ENCODE data around the gene LRRC7. TPM values are rescaled to one million over a fixed set of nuclear protein-coding genes. Genes with fewer than 3 reads are reported as not detected.

The LRRC7 gene
- under 0.01 and 0.25 TPM in 2 replicates for total RNA-seq (2012; rRNA removed)

- peak within 1 kb of the TSS; percentile 86 for H3K4me2 ChIP-seq (ENCODE audit: low read length)
- no peak within 1 kb of the TSS for H3K9ac ChIP-seq (ENCODE audit: low read depth, low read length)
- peaks cover 27% of the 10 kb centered on the region for H3K4me1 ChIP-seq (ENCODE audit: control insufficient read depth, insufficient read depth, low read length)
- H3K4me3 ChIP-seq (ENCODE audit: low read length) = peak within 1 kb of the TSS; percentile 67
- H3K9me3 ChIP-seq (replicated peaks; ENCODE audit: low read length) = no peaks in the 10 kb centered on the region
- no peaks in the 10 kb centered on the region for H3K36me3 ChIP-seq (ENCODE audit: insufficient read depth, low read length)
- peaks cover 59% of the 10 kb centered on the region for H3K27me3 ChIP-seq (ENCODE audit: control insufficient read depth, insufficient read depth, low read length)
These were observed at the start of gene LRRC7 for GRCh38 chr1:69567652-69568420. LRRC7 (plus strand) TSS chr1:69567922; CDS start chr1:69568640, 718 bp downstream.

- Histone ChIP-seq H3K4me2 (ENCODE audit: low read length) (no peak overlapping the region), H3K4me3 (ENCODE audit: low read length) (no peak overlapping the region), H3K9me3 (replicated peaks; ENCODE audit: low read length) (no peaks in the 10 kb centered on the region), H3K9ac (ENCODE audit: low read depth, low read length) (no peak overlapping the region), H3K4me1 (ENCODE audit: control insufficient read depth, insufficient read depth, low read length) (peaks cover 16% of the 10 kb centered on the region), H3K27me3 (ENCODE audit: control insufficient read depth, insufficient read depth, low read length) (no peaks in the 10 kb centered on the region), H3K36me3 (ENCODE audit: insufficient read depth, low read length) (no peaks in the 10 kb centered on the region)
These were observed 48.7 kb upstream of the LRRC7 start for GRCh38 chr1:69519006-69519405.

DNA sequence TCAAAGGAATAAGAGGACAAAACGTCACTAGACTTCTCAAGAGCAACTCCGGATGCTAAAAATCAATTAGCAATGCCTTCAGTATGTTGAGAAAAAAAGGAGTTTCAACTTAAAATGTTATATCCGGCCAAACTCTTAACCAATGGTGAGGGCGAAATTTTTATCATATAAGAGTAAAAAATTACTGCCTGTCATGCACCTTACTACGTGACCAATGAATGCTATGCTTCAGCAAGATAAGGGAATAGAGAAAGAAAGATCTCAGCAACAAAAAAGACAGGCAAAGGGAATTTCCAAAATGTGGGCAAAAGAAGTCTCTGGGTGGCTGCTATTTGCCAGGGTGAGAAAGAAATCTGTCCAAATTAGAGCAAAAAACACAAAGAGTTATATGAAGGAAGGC is 47.4 kb upstream of the LRRC7 start:
- Histone ChIP-seq H3K27me3 (ENCODE audit: control insufficient read depth, insufficient read depth, low read length) (no peaks in the 10 kb centered on the region), H3K4me3 (ENCODE audit: low read length) (no peak overlapping the region), H3K9ac (ENCODE audit: low read depth, low read length) (no peak overlapping the region), H3K9me3 (replicated peaks; ENCODE audit: low read length) (no peaks in the 10 kb centered on the region), H3K36me3 (ENCODE audit: insufficient read depth, low read length) (no peaks in the 10 kb centered on the region), H3K4me2 (ENCODE audit: low read length) (no peak overlapping the region), H3K4me1 (ENCODE audit: control insufficient read depth, insufficient read depth, low read length) (peaks cover 14% of the 10 kb centered on the region)

DNA sequence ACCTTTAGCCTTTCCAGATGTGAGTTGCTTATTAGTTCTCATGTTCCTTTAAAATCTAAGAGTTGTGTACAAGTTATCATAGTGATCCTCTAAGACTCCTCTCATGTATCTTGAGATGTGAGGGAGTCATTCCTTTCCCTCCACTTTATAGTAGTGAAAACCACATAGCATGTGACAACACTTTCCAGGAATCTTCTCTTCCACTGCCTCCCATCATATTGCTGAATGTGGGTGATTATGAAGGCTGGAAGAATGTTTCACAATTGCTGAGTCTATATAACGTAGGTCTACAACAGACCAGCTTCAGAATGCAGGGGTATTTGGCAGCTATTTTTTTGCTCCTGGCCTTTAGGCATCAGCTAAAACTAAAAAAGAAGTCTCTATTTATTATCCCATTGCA is 44.7 kb upstream of the LRRC7 start:
- peaks cover 14% of the 10 kb centered on the region for H3K4me1 ChIP-seq (ENCODE audit: control insufficient read depth, insufficient read depth, low read length)
- H3K9me3 ChIP-seq (replicated peaks; ENCODE audit: low read length) = no peaks in the 10 kb centered on the region
- H3K27me3 ChIP-seq (ENCODE audit: control insufficient read depth, insufficient read depth, low read length) = no peaks in the 10 kb centered on the region
- H3K36me3 ChIP-seq (ENCODE audit: insufficient read depth, low read length) = no peaks in the 10 kb centered on the region
- no peak overlapping the region for H3K4me3 ChIP-seq (ENCODE audit: low read length)
- H3K4me2 ChIP-seq (ENCODE audit: low read length) = no peak overlapping the region
- H3K9ac ChIP-seq (ENCODE audit: low read depth, low read length) = no peak overlapping the region

DNA sequence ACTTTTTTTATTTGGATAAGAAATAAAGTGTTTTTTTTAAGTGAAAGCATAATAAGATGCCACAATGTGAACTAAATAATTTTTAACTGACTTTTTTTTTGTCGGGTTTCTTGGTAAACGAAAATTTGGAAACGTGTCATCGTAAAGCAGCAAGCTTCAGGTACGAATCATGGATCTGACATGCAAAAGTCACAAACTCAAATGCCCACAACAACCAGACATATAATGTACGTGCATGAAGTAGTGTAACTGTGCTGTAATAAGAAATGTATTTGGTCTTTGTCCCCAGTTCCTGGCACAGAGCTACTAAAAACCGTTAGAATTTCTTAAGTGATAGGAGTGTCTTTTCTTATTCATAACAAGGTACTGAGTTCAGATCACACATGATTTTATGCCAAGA is 44.3 kb upstream of the LRRC7 start:
- Histone ChIP-seq H3K9ac (ENCODE audit: low read depth, low read length) (no peak overlapping the region), H3K4me2 (ENCODE audit: low read length) (no peak overlapping the region), H3K36me3 (ENCODE audit: insufficient read depth, low read length) (no peaks in the 10 kb centered on the region), H3K4me3 (ENCODE audit: low read length) (no peak overlapping the region), H3K9me3 (replicated peaks; ENCODE audit: low read length) (no peaks in the 10 kb centered on the region), H3K4me1 (ENCODE audit: control insufficient read depth, insufficient read depth, low read length) (peaks cover 14% of the 10 kb centered on the region), H3K27me3 (ENCODE audit: control insufficient read depth, insufficient read depth, low read length) (no peaks in the 10 kb centered on the region)

- no peaks in the 10 kb centered on the region for H3K36me3 ChIP-seq (ENCODE audit: insufficient read depth, low read length)
- H3K9me3 ChIP-seq (replicated peaks; ENCODE audit: low read length) = no peaks in the 10 kb centered on the region
- no peaks in the 10 kb centered on the region for H3K27me3 ChIP-seq (ENCODE audit: control insufficient read depth, insufficient read depth, low read length)
- peaks cover 14% of the 10 kb centered on the region for H3K4me1 ChIP-seq (ENCODE audit: control insufficient read depth, insufficient read depth, low read length)
- no peak overlapping the region for H3K4me2 ChIP-seq (ENCODE audit: low read length)
- H3K9ac ChIP-seq (ENCODE audit: low read depth, low read length) = no peak overlapping the region
- no peak overlapping the region for H3K4me3 ChIP-seq (ENCODE audit: low read length)
These were observed 43.7 kb upstream of the LRRC7 start for GRCh38 chr1:69524015-69524414.

DNA sequence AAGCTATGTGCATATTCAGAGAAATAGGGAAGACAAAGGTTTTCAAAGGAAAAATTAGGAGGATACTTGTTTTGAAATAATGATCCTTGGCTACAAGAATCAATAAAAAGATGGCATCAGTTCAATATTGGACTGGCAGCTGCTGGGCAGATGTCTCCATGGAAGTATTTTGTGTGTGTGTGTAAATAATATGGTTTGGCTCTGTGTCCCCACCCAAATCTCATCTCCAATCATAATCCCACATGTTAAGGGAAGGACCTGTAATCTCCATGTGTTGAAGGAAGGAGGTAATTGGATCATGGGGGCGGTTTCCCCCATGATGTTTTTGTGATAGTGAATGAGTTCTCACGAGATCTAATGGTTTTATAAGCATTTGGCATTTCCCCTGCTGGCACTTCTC is 40.4 kb upstream of the LRRC7 start:
- Histone ChIP-seq H3K4me3 (ENCODE audit: low read length) (no peak overlapping the region), H3K27me3 (ENCODE audit: control insufficient read depth, insufficient read depth, low read length) (no peaks in the 10 kb centered on the region), H3K9ac (ENCODE audit: low read depth, low read length) (no peak overlapping the region), H3K4me1 (ENCODE audit: control insufficient read depth, insufficient read depth, low read length) (peaks cover 14% of the 10 kb centered on the region), H3K9me3 (replicated peaks; ENCODE audit: low read length) (no peaks in the 10 kb centered on the region), H3K4me2 (ENCODE audit: low read length) (no peak overlapping the region), H3K36me3 (ENCODE audit: insufficient read depth, low read length) (no peaks in the 10 kb centered on the region)

GRCh38 chr1:69528376-69528775 is 39.3 kb upstream of the LRRC7 start:
- no peaks in the 10 kb centered on the region for H3K36me3 ChIP-seq (ENCODE audit: insufficient read depth, low read length)
- H3K9ac ChIP-seq (ENCODE audit: low read depth, low read length) = no peak overlapping the region
- H3K4me3 ChIP-seq (ENCODE audit: low read length) = no peak overlapping the region
- no peaks in the 10 kb centered on the region for H3K9me3 ChIP-seq (replicated peaks; ENCODE audit: low read length)
- H3K4me1 ChIP-seq (ENCODE audit: control insufficient read depth, insufficient read depth, low read length) = peaks cover 6% of the 10 kb centered on the region
- no peaks in the 10 kb centered on the region for H3K27me3 ChIP-seq (ENCODE audit: control insufficient read depth, insufficient read depth, low read length)
- no peak overlapping the region for H3K4me2 ChIP-seq (ENCODE audit: low read length)

DNA sequence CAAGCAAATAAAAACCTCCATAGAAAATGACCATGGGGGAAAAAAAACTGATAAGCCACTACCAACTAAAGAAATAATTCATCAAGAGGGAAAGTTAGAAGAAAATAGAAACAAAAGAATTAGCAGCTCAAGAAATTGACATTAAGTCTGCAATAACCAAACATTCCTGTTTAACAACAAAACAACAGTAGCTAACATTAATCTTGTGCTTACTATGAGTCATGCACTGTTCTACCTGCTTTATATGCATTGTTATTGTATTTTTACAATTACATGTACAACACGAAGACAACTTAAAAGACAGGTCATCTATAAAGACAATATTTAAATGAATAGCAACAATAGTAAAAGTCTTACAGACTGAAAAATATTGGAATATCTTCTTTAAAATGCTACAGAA is 34.4 kb upstream of the LRRC7 start:
- Histone ChIP-seq H3K4me2 (ENCODE audit: low read length) (no peak overlapping the region), H3K9ac (ENCODE audit: low read depth, low read length) (no peak overlapping the region), H3K27me3 (ENCODE audit: control insufficient read depth, insufficient read depth, low read length) (no peaks in the 10 kb centered on the region)

DNA sequence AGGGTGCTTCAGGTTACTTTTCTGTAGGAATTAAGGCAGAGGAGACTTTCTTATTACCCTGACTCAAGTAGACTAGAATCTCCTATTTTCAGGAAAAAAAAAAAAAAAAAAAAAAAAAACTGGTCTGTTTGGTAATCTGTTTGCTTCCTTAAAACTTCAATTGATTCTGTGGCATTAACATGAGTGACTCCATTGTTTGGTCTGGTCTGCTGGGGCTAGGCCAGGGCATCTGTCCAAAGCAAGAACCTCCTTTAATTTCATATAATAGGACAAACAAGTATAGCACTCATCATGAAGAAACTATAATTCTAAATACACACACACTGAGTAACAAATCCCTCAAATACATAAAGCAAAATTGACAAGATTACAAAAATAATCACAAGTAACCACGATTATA is 32.9 kb upstream of the LRRC7 start:
- Histone ChIP-seq H3K9ac (ENCODE audit: low read depth, low read length) (no peak overlapping the region), H3K9me3 (replicated peaks; ENCODE audit: low read length) (no peaks in the 10 kb centered on the region), H3K4me3 (ENCODE audit: low read length) (no peak overlapping the region), H3K4me2 (ENCODE audit: low read length) (no peak overlapping the region), H3K36me3 (ENCODE audit: insufficient read depth, low read length) (no peaks in the 10 kb centered on the region), H3K27me3 (ENCODE audit: control insufficient read depth, insufficient read depth, low read length) (no peaks in the 10 kb centered on the region), H3K4me1 (ENCODE audit: control insufficient read depth, insufficient read depth, low read length) (no peaks in the 10 kb centered on the region)

More for the DNA sequence above, 34.4 kb upstream of the LRRC7 start:
- H3K9me3 ChIP-seq (replicated peaks; ENCODE audit: low read length) = no peaks in the 10 kb centered on the region
- H3K36me3 ChIP-seq (ENCODE audit: insufficient read depth, low read length) = no peaks in the 10 kb centered on the region
- no peaks in the 10 kb centered on the region for H3K4me1 ChIP-seq (ENCODE audit: control insufficient read depth, insufficient read depth, low read length)
- no peak overlapping the region for H3K4me3 ChIP-seq (ENCODE audit: low read length)

GRCh38 chr1:69535490-69535889 is 32.2 kb upstream of the LRRC7 start:
- Histone ChIP-seq H3K27me3 (ENCODE audit: control insufficient read depth, insufficient read depth, low read length) (no peaks in the 10 kb centered on the region), H3K9ac (ENCODE audit: low read depth, low read length) (no peak overlapping the region), H3K36me3 (ENCODE audit: insufficient read depth, low read length) (no peaks in the 10 kb centered on the region), H3K9me3 (replicated peaks; ENCODE audit: low read length) (no peaks in the 10 kb centered on the region), H3K4me1 (ENCODE audit: control insufficient read depth, insufficient read depth, low read length) (no peaks in the 10 kb centered on the region), H3K4me3 (ENCODE audit: low read length) (no peak overlapping the region), H3K4me2 (ENCODE audit: low read length) (no peak overlapping the region)

DNA sequence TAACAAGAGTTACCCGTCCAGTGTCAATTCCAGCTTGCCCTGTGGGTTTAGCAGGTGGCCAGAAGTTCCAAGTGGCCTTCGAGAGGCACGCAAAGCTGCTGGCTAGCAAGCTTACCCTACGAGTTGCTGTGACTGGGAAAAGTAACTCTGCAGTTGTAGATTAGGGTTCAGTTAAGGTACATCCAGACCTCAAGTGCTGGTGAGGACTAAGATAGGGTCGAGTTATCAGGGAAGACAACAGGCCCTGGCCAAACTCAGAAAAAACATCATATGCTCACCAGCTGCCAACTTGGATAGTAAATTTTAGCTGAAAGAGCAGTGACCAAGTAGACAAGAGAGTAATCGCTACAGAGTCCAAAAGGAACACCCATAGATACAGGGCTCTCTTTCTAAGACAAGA is 27.7 kb upstream of the LRRC7 start:
- Histone ChIP-seq H3K9ac (ENCODE audit: low read depth, low read length) (no peak overlapping the region), H3K4me1 (ENCODE audit: control insufficient read depth, insufficient read depth, low read length) (no peaks in the 10 kb centered on the region), H3K27me3 (ENCODE audit: control insufficient read depth, insufficient read depth, low read length) (peaks cover 3% of the 10 kb centered on the region), H3K4me3 (ENCODE audit: low read length) (no peak overlapping the region), H3K9me3 (replicated peaks; ENCODE audit: low read length) (no peaks in the 10 kb centered on the region), H3K4me2 (ENCODE audit: low read length) (no peak overlapping the region), H3K36me3 (ENCODE audit: insufficient read depth, low read length) (no peaks in the 10 kb centered on the region)
